ENCODE measurements around the gene AMH. TPM values are rescaled to one million over a fixed set of nuclear protein-coding genes. Genes with fewer than 3 reads are reported as not detected.

The AMH gene
- total and polyA plus RNA-seq, 4 donors = 0.08 to 0.59 (median 0.47) TPM; not detected in 1

DNA sequence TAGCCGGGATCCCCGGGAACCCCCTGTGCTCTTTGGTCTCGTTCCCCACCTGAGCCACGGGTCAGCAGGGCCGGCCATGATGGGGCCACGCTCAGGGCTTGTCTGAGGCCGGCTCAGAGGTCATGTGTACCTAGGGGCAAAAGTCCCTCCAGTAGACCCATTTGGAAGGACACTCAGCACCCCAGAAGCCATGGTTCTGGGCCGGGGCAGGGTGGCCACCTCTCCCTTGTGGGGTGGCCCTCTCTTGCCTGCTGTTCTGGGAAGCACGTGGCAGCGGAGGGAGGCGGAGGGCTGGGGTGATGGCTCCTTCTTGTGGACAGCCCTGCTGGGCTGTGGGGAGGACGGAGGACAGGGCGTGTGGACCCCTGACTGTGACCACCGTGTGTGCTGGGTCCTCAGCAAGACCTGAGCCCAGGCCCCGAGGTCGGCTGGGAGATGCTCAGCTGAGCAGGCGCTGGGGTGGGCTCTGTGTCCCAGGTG is 39.3 kb downstream of the AMH start:
- Histone ChIP-seq H3K4me3 (ENCODE audit: low read depth in 1 of 3, low read length in 3 of 3) (no peak overlapping the region), H3K36me3 (ENCODE audit: control insufficient read depth in 4 of 4, insufficient read depth in 3 of 4, low read depth in 1 of 4, low read length in 3 of 4) (no peaks in the 10 kb centered on the region), H3K4me1 (ENCODE audit: control insufficient read depth in 4 of 4, insufficient read depth in 4 of 4, low read length in 3 of 4) (peaks cover 0 to 20% (median 11%) of the 10 kb centered on the region in 4 donors), H3K9ac (ENCODE audit: low read depth in 1 of 2, low read length in 2 of 2) (no peak overlapping the region), H3K9me3 (ENCODE audit: control insufficient read depth in 4 of 4, low read length in 3 of 4) (no peaks in the 10 kb centered on the region), H3K27me3 (ENCODE audit: control insufficient read depth in 4 of 4, insufficient read depth in 4 of 4, low read length in 3 of 4) (peaks cover 0 to 3% (median 0%) of the 10 kb centered on the region in 4 donors), H3K27ac (ENCODE audit: low read depth in 1 of 2, low read length in 2 of 2) (peak overlapping the region in 1 of 2 donors; percentile 12)
- TF ChIP-seq FOXA2 (IDR thresholded peaks at IDR 0.05) (no peak), ATF3 (IDR thresholded peaks at IDR 0.05) (no peak), SP1 (IDR thresholded peaks at IDR 0.05) (no peak), NR2F2 (IDR thresholded peaks at IDR 0.05) (no peak), GABPA (IDR thresholded peaks at IDR 0.05 in 1 of 2, conservative IDR thresholded peaks at IDR 0.05 in 1 of 2) (no peak), FOXA1 (IDR thresholded peaks at IDR 0.05) (no peak), RXRA (IDR thresholded peaks at IDR 0.05) (no peak), YY1 (IDR thresholded peaks at IDR 0.05) (no peak), JUND (IDR thresholded peaks at IDR 0.05) (no peak), EGR1 (IDR thresholded peaks at IDR 0.05; ENCODE audit: low read depth in 2 of 2) (no peak), RAD21 (IDR thresholded peaks at IDR 0.05) (no peak), TAF1 (conservative IDR thresholded peaks at IDR 0.05) (no peak), HNF4A (conservative IDR thresholded peaks at IDR 0.05) (no peak)
- TF ChIP-seq, protein P1, sequence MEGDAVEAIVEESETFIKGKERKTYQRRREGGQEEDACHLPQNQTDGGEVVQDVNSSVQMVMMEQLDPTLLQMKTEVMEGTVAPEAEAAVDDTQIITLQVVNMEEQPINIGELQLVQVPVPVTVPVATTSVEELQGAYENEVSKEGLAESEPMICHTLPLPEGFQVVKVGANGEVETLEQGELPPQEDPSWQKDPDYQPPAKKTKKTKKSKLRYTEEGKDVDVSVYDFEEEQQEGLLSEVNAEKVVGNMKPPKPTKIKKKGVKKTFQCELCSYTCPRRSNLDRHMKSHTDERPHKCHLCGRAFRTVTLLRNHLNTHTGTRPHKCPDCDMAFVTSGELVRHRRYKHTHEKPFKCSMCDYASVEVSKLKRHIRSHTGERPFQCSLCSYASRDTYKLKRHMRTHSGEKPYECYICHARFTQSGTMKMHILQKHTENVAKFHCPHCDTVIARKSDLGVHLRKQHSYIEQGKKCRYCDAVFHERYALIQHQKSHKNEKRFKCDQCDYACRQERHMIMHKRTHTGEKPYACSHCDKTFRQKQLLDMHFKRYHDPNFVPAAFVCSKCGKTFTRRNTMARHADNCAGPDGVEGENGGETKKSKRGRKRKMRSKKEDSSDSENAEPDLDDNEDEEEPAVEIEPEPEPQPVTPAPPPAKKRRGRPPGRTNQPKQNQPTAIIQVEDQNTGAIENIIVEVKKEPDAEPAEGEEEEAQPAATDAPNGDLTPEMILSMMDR (IDR thresholded peaks at IDR 0.05; ENCODE audit: low read depth, low read length, missing input control) = no peak
- TF ChIP-seq, protein P2, sequence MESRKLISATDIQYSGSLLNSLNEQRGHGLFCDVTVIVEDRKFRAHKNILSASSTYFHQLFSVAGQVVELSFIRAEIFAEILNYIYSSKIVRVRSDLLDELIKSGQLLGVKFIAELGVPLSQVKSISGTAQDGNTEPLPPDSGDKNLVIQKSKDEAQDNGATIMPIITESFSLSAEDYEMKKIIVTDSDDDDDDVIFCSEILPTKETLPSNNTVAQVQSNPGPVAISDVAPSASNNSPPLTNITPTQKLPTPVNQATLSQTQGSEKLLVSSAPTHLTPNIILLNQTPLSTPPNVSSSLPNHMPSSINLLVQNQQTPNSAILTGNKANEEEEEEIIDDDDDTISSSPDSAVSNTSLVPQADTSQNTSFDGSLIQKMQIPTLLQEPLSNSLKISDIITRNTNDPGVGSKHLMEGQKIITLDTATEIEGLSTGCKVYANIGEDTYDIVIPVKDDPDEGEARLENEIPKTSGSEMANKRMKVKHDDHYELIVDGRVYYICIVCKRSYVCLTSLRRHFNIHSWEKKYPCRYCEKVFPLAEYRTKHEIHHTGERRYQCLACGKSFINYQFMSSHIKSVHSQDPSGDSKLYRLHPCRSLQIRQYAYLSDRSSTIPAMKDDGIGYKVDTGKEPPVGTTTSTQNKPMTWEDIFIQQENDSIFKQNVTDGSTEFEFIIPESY (IDR thresholded peaks at IDR 0.05) = no peak
- TF ChIP-seq, protein P3, sequence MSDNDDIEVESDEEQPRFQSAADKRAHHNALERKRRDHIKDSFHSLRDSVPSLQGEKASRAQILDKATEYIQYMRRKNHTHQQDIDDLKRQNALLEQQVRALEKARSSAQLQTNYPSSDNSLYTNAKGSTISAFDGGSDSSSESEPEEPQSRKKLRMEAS (IDR thresholded peaks at IDR 0.05) = no peak
- TF ChIP-seq, protein P4, sequence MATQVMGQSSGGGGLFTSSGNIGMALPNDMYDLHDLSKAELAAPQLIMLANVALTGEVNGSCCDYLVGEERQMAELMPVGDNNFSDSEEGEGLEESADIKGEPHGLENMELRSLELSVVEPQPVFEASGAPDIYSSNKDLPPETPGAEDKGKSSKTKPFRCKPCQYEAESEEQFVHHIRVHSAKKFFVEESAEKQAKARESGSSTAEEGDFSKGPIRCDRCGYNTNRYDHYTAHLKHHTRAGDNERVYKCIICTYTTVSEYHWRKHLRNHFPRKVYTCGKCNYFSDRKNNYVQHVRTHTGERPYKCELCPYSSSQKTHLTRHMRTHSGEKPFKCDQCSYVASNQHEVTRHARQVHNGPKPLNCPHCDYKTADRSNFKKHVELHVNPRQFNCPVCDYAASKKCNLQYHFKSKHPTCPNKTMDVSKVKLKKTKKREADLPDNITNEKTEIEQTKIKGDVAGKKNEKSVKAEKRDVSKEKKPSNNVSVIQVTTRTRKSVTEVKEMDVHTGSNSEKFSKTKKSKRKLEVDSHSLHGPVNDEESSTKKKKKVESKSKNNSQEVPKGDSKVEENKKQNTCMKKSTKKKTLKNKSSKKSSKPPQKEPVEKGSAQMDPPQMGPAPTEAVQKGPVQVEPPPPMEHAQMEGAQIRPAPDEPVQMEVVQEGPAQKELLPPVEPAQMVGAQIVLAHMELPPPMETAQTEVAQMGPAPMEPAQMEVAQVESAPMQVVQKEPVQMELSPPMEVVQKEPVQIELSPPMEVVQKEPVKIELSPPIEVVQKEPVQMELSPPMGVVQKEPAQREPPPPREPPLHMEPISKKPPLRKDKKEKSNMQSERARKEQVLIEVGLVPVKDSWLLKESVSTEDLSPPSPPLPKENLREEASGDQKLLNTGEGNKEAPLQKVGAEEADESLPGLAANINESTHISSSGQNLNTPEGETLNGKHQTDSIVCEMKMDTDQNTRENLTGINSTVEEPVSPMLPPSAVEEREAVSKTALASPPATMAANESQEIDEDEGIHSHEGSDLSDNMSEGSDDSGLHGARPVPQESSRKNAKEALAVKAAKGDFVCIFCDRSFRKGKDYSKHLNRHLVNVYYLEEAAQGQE (IDR thresholded peaks at IDR 0.05) = no peak
- 55% methylated on average over 17 of the region's 17 CpGs for WGBS
- DNase-seq (ENCODE audit: low spot score) = no peak
